Endothelial cell of umbilical vein (primary cell): ENCODE results near the gene ACER3. TPM values are rescaled to one million over a fixed set of nuclear protein-coding genes. Genes with fewer than 3 reads are reported as not detected.

Experiments
- BruUV-seq: library from RNA; stranded (reverse); fragments of 400-500 nt; replicated peaks from 2 replicates; lab custom pipeline; 2021; lab: Mats Ljungman, UMichigan
- CTCF ChIA-PET: fragments of 300-600, 350-600 bp; sonication (Branson Sonifier 250); formaldehyde crosslinking; loops from one replicate; lab custom pipeline; 2021; ENCODE audit warnings: antibody characterized with exemption, inconsistent platforms; lab: Charles Lee
- POLR2A ChIA-PET: fragments of 300-600, 350-600 bp; sonication (Branson Sonifier 250); formaldehyde crosslinking; loops from one replicate; lab custom pipeline; 2021; ENCODE audit warnings: antibody characterized with exemption, inconsistent platforms; lab: Charles Lee
- DNase-seq: peaks from one replicate; pipeline ENCODE4 v3.0.0-alpha.2; 2011; ENCODE audit warnings: low read depth, low spot score
- FAIRE-seq: peaks from 2 replicates; lab custom pipeline; 2011; peaks lifted over from hg19 to GRCh38; lab: Jason Lieb, UNC
- H2AFZ ChIP-seq: 2 replicates; pipeline ENCODE4 v1.6.0; 2012; ENCODE audit warnings: low read depth, low read length, control low read depth, inconsistent platforms
- H3K27ac ChIP-seq: 2 replicates; pipeline ENCODE4 v1.5.1; 2011; ENCODE audit warnings: low read depth, mild to moderate bottlenecking, control low read depth, low read length, moderate library complexity; ENCODE audit not compliant: insufficient read depth
- H3K27me3 ChIP-seq, 2 experiments: 2 replicates each; pipeline versions ENCODE4 v1.6.0 to v1.6.1; 2011; ENCODE audit warnings: low read length in 2 of 2, mixed read lengths in 1 of 2; ENCODE audit not compliant: control insufficient read depth in 2 of 2, insufficient read depth in 2 of 2
- H3K36me3 ChIP-seq, 2 experiments: 2 replicates in 1 of 2; 3 replicates in 1 of 2; pipeline ENCODE4 v1.5.1; 2011; ENCODE audit warnings: low read length in 2 of 2, mild to moderate bottlenecking in 1 of 2, moderate library complexity in 1 of 2; ENCODE audit not compliant: control insufficient read depth in 2 of 2, insufficient read depth in 2 of 2; ENCODE audit errors: extremely low read depth in 1 of 2
- H3K4me1 ChIP-seq: 3 replicates; pipeline ENCODE4 v1.5.1; 2011; ENCODE audit warnings: mild to moderate bottlenecking, low read length; ENCODE audit not compliant: control insufficient read depth, insufficient read depth; ENCODE audit errors: extremely low read depth
- H3K4me2 ChIP-seq: 2 replicates; pipeline ENCODE4 v1.6.1; 2011; ENCODE audit warnings: low read length, control low read depth, mixed read lengths; ENCODE audit not compliant: insufficient read depth
- H3K4me3 ChIP-seq, 3 experiments: fragments of 200-600 bp in 1 of 3; sonication (generic), shearing (Covaris generic) in 1 of 3; replicated peaks in 1 of 3; 2 replicates each; pipeline ENCODE4 v1.5.1; 2011 to 2016; ENCODE audit warnings: control low read depth in 3 of 3, low read length in 3 of 3, mild to moderate bottlenecking in 2 of 3, inconsistent platforms in 1 of 3, low read depth in 1 of 3, moderate library complexity in 1 of 3; ENCODE audit not compliant: insufficient read depth in 1 of 3
- H3K79me2 ChIP-seq: 2 replicates; pipeline ENCODE4 v1.6.0; 2012; ENCODE audit warnings: low read length, inconsistent platforms; ENCODE audit not compliant: control insufficient read depth, insufficient read depth
- H3K9ac ChIP-seq: replicated peaks from 2 replicates; pipeline ENCODE3; 2011; ENCODE audit warnings: low read length, control low read depth; ENCODE audit not compliant: insufficient read depth; ENCODE audit errors: extremely low read depth
- H3K9me1 ChIP-seq: replicated peaks from 3 replicates; pipeline ENCODE4 v1.6.0; 2011; ENCODE audit warnings: mild to moderate bottlenecking, low read length; ENCODE audit not compliant: control insufficient read depth, insufficient read depth; ENCODE audit errors: extremely low read depth
- H3K9me3 ChIP-seq: replicated peaks from 2 replicates; pipeline ENCODE4 v1.5.1; 2012; ENCODE audit warnings: low read length, inconsistent platforms; ENCODE audit not compliant: control insufficient read depth, insufficient read depth
- H4K20me1 ChIP-seq: replicated peaks from 2 replicates; pipeline ENCODE3; 2011; ENCODE audit warnings: mild to moderate bottlenecking, low read length; ENCODE audit not compliant: control insufficient read depth, insufficient read depth; ENCODE audit errors: extremely low read depth
- EZH2 ChIP-seq: IDR thresholded peaks from 2 replicates; pipeline ENCODE4 v1.6.1; 2012; ENCODE audit warnings: borderline replicate concordance, low read depth, mild to moderate bottlenecking, moderate library complexity, low read length, inconsistent platforms; ENCODE audit not compliant: severe bottlenecking
- FOS ChIP-seq: IDR thresholded peaks from 2 replicates; pipeline ENCODE4 v1.6.1; 2011; ENCODE audit warnings: mild to moderate bottlenecking, low read length, moderate library complexity, borderline replicate concordance; ENCODE audit not compliant: insufficient read depth
- GATA2 ChIP-seq: IDR thresholded peaks from 2 replicates; pipeline ENCODE4 v1.7.0; 2011; ENCODE audit warnings: low read depth, mild to moderate bottlenecking, moderate library complexity, mixed read lengths, low read length; ENCODE audit not compliant: insufficient read length, insufficient read depth
- JUN ChIP-seq: IDR thresholded peaks from 2 replicates; pipeline ENCODE4 v1.6.1; 2011; ENCODE audit warnings: borderline replicate concordance, low read depth; ENCODE audit not compliant: insufficient read length, insufficient read depth
- MYC ChIP-seq: IDR thresholded peaks from one replicate; pipeline ENCODE4 v1.6.1; 2011; ENCODE audit warnings: mild to moderate bottlenecking, low read depth, low read length
- POLR2A ChIP-seq: IDR thresholded peaks from 2 replicates; pipeline ENCODE4 v1.6.1; 2012; ENCODE audit warnings: low read depth, mild to moderate bottlenecking, control low read depth, low read length
- POLR2AphosphoS5 ChIP-seq: IDR thresholded peaks from 2 replicates; pipeline ENCODE4 v1.6.1; 2012; ENCODE audit warnings: low read depth, mild to moderate bottlenecking, control low read depth, low read length, moderate library complexity; ENCODE audit not compliant: insufficient read depth
- dilution Hi-C: fragments of 300-500 bp; cut with MboI; formaldehyde crosslinking; loops from one replicate; pipeline ENCODE4 v1.15.0; 2019; ENCODE audit warnings: low sequenced_read_pairs; ENCODE audit not compliant: extremely low pct_ligation_motif_present
- intact Hi-C: fragments of 100-400 bp; cut with micrococcal nuclease; formaldehyde crosslinking; loops from one replicate; pipeline ENCODE4 v1.10.0; 2022
- polyA plus RNA-seq, 4 experiments: library from polyadenylated mRNA; depleted of rRNA in 3 of 4; stranded (reverse) in 3 of 4; unstranded in 1 of 4; fragments of >200 nt; gene quantifications; 2 replicates each; pipeline versions ENCODE4 v1.2.1 to v1.2.3, GENCODE V29; 2011 to 2012; ENCODE audit warnings: missing spikeins in 1 of 4
- total RNA-seq: library from RNA; stranded (reverse); gene quantifications from 2 replicates; pipeline ENCODE4 v1.2.3, GENCODE V29; 2021
- TF ChIP-seq, protein P1 (sequence below), 2 donors: IDR thresholded peaks; 1 replicate in 1 of 2; 2 replicates in 1 of 2; pipeline ENCODE4 v1.5.1; 2011; ENCODE audit warnings: low read length in 2 of 2, mild to moderate bottlenecking in 2 of 2, moderate library complexity in 2 of 2, control low read depth in 1 of 2, inconsistent platforms in 1 of 2, low read depth in 1 of 2; ENCODE audit not compliant: insufficient read depth in 1 of 2; ENCODE audit errors: extremely low read depth in 1 of 2
- TF ChIP-seq, protein P2 (sequence below): IDR thresholded peaks from 2 replicates; pipeline ENCODE4 v1.6.1; 2011; ENCODE audit not compliant: insufficient read depth, insufficient read length

ACER3 gene
- total and polyA plus RNA-seq, 2 donors (not counting 3 experiments of a cell fraction or from before 2014, with no cell fraction given): 9.9 to 31.6 TPM

DNA sequence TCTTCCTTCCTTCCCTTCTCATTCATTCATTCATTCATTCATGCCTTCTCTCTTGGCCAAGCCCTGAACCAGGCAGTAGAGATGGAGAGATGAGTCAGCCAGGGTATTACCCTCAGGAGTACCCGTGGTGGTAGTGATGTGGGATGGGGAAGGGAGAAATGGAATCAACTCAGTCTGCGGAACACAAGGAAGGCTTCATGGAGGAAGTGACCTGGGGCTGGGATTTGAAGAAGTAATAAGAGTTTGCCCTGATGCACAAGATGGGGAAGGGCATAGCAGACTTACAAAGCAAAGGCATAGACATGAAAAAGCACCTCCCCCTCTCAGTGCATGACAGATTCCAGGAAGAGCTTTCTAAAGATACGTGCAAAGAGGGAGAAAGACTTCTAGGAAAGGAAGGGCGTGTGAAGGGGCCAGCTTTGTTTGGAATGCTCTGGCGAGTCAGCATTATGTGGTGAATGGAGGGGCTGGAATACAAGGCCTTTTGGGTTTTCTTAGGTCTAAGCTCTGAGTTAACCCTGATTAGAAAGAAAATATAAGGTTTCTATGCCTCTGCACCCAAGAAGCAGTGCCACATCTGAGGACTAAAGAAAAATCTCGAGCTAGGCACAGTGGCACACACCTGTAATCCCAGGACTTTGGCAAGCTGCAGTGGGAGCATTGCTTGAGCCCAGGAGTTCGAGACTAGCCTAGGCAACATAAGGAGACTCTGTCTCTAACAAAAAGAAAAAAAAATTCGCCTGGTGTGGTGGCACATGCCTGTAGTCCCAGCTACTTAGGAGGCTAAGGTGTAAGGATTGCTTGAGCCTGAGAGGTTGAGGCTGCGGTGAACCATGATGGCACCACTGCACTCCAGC lies 36.4 kb upstream of the ACER3 start:
- FAIRE-seq: no peak
- intact Hi-C loops: no loop called here
- Histone ChIP-seq H3K27me3 (no peaks in the 10 kb centered on the region), H3K4me3 (peak overlapping the region in 1 of 3 experiments; percentile 17), H3K79me2 (no peaks in the 10 kb centered on the region), H3K27ac (peak overlapping the region; percentile 99), H3K9me1 (no peaks in the 10 kb centered on the region), H3K9ac (peak overlapping the region; percentile 91), H4K20me1 (no peaks in the 10 kb centered on the region), H3K4me1 (peaks cover 31% of the 10 kb centered on the region), H3K36me3 (no peaks in the 10 kb centered on the region), H3K4me2 (peak overlapping the region; percentile 83), H2AFZ (no peak overlapping the region), H3K9me3 (no peaks in the 10 kb centered on the region)
- TF ChIP-seq POLR2AphosphoS5 (peak; percentile 66), POLR2A (no peak)
- CTCF ChIA-PET: interaction anchor here (1.2 to 3.2 kb wide), 10 partner anchors 11 to 102 kb away, joined by 3 to 45 read pairs (median 8); no protein-coding TSS in a partner anchor
- BruUV-seq: TSS peak; percentile 97
- DNase-seq: peak; percentile 78
- dilution Hi-C loops: loop anchor here (25.0 kb wide), 1 partner anchor 88 kb away; no protein-coding TSS in a partner anchor
- POLR2A ChIA-PET: interaction anchor here (1.1 kb wide), 1 partner anchor 15 kb away, joined by 3 read pairs; no protein-coding TSS in a partner anchor

DNA sequence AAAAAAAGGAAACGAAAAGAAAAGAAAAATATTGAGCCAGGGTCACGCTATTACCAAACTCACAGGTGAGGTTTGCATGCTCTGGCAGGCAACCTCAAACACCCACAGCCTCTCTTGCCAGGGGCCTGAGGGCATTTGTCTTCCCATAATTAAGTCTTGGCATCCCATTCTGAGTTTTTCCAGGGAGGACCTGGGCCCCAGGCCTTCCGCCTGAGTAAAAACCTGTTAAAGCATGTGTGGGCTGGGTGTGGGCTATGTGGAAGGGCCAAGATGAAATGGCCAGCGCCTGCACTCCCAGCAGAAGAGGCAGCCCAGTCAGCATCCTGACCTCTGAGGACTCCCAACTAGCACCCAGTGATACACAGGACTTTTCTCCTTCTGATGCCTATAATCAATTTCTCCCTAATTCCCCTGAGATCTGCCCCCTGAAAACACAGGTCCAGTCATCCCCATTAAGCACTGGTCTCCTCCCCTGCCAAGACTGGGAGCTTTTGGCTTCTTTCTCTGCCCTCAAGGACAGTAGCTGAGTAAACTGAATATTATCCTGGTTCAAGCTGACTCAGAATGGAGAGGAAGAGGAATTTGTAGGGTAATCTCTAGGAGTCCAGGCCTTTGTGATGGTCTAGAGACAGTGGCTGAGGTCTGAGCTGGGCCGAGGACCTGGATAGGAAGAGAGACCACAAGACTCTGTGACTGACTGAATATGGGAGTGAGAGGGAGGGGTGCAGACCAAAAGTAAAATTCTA lies 35.6 kb upstream of the ACER3 start:
- H3K4me2 ChIP-seq: no peak overlapping the region
- dilution Hi-C loops: loop anchor here (25.0 kb wide), 1 partner anchor 87 kb away; no protein-coding TSS in a partner anchor

More for the DNA sequence above, 35.6 kb upstream of the ACER3 start:
- DNase-seq (peak; percentile 49), FAIRE-seq (peak; percentile 18)
- BruUV-seq: no TSS peak
- Histone ChIP-seq H3K27ac (peak overlapping the region; percentile 99), H3K36me3 (no peaks in the 10 kb centered on the region), H3K4me3 (no peak overlapping the region), H4K20me1 (no peaks in the 10 kb centered on the region), H3K9me1 (no peaks in the 10 kb centered on the region), H3K79me2 (no peaks in the 10 kb centered on the region), H3K9me3 (no peaks in the 10 kb centered on the region), H3K9ac (no peak overlapping the region), H3K4me1 (peaks cover 31% of the 10 kb centered on the region), H2AFZ (peak overlapping the region; percentile 54), H3K27me3 (no peaks in the 10 kb centered on the region)
- ChIA-PET POLR2A (interaction anchor here (0.7 kb wide), 1 partner anchor 11 kb away, joined by 3 read pairs; no protein-coding TSS in a partner anchor), CTCF (interaction anchor here (1.0 to 3.2 kb wide), 7 partner anchors 10 to 94 kb away, joined by 3 to 45 read pairs (median 10); no protein-coding TSS in a partner anchor)
- TF ChIP-seq, protein P1, sequence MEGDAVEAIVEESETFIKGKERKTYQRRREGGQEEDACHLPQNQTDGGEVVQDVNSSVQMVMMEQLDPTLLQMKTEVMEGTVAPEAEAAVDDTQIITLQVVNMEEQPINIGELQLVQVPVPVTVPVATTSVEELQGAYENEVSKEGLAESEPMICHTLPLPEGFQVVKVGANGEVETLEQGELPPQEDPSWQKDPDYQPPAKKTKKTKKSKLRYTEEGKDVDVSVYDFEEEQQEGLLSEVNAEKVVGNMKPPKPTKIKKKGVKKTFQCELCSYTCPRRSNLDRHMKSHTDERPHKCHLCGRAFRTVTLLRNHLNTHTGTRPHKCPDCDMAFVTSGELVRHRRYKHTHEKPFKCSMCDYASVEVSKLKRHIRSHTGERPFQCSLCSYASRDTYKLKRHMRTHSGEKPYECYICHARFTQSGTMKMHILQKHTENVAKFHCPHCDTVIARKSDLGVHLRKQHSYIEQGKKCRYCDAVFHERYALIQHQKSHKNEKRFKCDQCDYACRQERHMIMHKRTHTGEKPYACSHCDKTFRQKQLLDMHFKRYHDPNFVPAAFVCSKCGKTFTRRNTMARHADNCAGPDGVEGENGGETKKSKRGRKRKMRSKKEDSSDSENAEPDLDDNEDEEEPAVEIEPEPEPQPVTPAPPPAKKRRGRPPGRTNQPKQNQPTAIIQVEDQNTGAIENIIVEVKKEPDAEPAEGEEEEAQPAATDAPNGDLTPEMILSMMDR (IDR thresholded peaks at IDR 0.05; ENCODE audit: extremely low read depth in 1 of 2, insufficient read depth in 1 of 2, low read depth in 1 of 2, low read length in 2 of 2): no peak
- TF ChIP-seq JUN: no peak
- TF ChIP-seq POLR2AphosphoS5: no peak
- TF ChIP-seq EZH2: no peak
- no peak for TF ChIP-seq FOS
- TF ChIP-seq, protein P2, sequence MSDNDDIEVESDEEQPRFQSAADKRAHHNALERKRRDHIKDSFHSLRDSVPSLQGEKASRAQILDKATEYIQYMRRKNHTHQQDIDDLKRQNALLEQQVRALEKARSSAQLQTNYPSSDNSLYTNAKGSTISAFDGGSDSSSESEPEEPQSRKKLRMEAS: no peak
- no peak for TF ChIP-seq MYC
- TF ChIP-seq GATA2: no peak
- no peak for TF ChIP-seq POLR2A
- intact Hi-C loops: no loop called here
